Stimulated activated CD8-positive, alpha-beta memory T cell treated with anti-CD3 and anti-CD28 coated beads, Interleukin-15, amount 100 ng/mL, for 4 hours (primary cell): Measurements from ENCODE around the gene ENOX1.

Source experiments
- DNase-seq, 2 donors: peaks; one replicate each; pipeline ENCODE4 v3.0.0-alpha.2; 2020; ENCODE audit warnings: low read depth in 2 of 2

The ENOX1 gene

DNA sequence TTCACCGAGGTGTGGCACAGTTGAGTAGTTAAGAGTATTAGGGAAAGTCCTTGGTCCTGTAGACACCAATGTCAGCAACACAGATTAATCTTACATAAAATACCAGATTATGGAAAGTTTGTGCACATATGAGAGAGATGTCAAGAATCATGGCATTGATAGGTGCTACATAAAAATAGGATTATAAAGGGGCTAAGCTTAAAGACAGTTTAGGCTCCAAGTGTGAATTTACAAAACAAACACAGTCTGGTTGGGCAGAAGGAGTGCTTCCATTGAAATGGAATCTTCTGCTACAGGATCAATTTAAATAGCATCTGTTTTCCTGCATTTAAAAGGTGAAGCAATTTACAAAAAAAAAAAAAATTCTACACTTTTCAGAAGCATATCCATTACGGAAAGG is 470.5 kb downstream of the ENOX1 start:
- no peak for DNase-seq

DNA sequence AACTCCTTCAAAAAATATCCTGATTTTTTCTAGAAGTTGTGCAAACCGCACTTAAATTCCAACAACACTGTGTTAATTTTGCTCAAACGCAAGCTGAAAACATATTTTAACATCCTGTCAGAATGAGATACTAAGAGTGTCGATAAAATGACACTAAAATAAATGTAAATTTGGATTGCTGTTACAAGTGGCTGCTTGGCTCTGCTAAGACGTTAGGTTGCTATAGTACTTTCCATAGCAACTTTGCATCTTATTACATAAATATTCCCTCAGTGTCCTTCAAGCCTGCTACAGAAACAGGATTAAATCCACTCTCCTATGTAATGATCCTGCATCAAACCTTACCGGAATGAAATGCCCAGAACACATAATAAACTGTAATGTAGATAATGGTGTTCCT is 471.2 kb downstream of the ENOX1 start:
- no peak for DNase-seq

DNA sequence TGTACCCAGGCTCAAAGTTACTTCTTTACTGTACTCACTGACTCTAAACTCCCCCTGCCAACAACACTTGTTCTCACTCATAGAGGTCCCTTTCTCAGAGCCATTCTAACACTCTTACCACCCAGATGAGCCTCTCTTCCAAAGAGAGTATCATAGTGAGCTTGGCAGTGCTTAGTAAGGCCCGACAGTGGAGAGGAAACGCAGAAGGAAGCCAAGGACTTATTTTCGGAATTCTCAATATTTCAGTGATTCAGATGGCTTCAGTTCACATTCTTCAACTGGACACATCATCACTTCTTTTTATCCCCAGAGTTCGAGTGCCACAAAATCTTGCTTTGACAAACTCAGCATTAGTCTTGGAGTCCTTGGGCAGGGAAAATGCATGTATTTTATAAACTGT is 477.5 kb downstream of the ENOX1 start:
- DNase-seq, result no peak

DNA sequence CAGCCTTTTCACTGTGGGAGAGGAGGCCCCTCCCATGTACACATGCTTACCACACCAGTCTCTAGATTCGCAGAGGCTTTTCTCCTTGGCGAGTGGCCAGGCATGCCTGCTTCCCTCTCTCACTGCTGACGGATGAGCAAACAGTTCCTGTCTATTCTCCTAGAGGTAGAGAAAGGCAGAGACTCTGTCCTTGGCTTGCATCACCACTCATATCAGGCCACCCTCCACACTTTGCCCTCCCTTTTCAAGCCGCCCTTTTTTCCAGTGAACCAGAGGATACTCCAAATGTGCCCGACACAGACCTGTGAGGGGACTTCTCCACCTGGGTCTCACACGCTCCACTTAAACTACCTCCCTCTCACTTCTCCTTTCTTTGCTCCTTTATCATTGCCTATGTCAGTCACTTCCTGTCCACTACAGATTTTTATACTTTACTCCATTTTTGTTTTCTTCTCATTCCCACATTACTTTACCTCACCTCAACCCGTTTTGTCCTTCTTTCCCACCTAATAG is 478.8 kb downstream of the ENOX1 start:
- DNase-seq, result no peak

DNA sequence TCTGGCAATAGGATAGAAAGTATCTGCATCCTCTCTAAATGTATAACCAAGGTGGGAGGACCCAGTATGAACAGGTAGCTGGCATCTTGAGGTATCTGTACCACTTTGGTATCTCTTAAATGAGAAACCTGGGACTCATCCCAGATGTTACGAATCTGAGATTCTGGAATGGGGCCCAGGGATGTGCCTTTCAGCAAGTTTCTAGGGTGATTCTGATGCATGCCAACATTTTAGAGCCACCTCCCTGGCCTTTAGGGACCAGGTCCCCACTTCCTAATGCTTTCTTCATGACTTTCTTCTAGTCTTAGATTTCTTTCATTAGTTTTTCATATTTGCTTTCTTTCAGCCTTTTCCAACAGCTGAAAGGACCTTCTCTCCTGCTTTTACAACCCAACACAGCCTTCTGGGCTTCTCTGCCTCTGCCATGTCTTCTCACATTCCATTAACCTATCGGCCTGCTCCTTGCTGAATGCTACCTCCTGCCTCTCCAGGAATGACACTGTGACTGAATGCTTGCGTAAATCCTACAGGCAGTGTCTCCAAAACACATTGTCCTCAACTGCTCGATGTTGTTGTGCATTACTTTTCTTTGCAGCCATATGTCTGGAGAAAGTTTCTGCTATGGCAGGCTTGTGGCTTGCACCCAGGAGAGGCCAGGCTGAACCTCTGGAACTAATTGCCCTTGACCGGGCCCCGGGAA is 479.4 kb downstream of the ENOX1 start:
- DNase-seq, result no peak

DNA sequence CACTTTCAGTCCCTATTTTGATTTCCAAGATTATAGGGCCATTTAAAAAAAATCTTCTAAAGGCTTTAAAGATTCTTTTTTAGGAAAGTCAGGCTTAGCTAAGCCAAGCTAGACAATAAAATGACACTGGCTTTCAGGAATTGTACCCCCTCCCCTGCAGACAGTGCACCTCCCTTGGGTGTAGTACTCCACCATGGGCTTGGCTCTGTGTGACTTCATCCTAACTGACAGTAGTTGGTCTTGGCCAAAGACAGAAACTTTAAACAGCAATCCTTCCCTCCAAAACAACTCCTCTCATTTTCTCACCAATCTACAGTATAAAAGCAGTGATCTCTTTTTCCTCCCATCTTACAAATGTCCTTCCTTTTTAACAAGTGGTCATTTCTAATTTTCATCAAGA is 480.4 kb downstream of the ENOX1 start:
- no peak for DNase-seq

DNA sequence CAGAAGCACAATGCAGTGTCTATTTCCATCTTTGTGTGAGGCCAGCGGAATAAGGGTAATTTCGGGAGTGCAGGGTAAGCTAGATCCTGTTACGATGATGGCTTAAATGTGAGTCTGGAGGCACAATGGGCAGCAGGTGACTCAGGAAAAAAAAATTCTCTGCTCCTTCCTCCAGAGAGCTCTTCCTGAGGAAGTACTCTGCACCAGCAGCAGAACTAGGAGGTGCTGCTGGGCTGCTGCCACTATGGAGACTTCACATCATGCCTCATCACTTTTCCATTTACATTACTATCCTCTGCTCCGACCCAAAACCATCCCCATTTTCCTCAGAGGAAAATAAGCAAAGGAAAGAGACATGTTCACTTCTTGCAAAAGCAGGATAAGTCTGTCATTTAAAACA is 481.4 kb downstream of the ENOX1 start:
- DNase-seq, result no peak

DNA sequence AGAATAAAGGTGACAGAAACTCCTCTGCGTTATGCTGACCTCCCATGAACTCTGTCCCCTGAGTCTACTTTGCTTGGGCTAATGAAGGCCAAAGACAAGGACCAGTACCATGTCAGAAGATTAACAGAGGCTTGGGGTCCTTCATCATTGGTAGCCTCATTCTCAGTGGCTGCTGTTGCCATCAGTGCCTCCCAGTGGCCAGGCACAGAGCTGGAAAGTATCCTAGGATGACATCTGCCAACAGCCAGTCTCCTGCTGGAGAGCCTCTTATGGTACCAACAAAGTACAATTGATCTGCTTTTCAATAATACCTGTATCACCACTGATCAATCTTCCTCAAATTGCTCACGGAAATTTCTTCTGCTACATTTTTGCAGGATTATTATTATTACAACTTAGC is 481.8 kb downstream of the ENOX1 start:
- no peak for DNase-seq

DNA sequence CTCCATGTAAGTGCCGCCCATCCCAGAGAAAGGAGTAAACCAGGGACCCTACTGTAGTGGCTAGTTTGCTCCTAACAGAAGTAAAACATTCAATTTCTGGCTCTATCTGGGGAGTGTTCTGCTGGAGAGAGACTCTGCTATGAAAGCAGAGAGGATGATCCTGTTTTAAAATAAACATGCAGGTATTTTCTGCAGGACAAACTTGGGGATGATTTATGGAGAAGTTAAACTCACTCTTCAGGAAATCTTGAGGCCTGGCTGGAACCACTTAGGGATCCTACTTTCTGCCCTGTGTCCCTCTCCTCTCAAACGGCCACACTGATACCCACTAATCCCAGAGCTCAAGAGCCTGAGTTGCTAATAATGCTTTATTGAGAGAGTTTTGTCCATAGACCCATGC is 482.3 kb downstream of the ENOX1 start:
- DNase-seq, result no peak

DNA sequence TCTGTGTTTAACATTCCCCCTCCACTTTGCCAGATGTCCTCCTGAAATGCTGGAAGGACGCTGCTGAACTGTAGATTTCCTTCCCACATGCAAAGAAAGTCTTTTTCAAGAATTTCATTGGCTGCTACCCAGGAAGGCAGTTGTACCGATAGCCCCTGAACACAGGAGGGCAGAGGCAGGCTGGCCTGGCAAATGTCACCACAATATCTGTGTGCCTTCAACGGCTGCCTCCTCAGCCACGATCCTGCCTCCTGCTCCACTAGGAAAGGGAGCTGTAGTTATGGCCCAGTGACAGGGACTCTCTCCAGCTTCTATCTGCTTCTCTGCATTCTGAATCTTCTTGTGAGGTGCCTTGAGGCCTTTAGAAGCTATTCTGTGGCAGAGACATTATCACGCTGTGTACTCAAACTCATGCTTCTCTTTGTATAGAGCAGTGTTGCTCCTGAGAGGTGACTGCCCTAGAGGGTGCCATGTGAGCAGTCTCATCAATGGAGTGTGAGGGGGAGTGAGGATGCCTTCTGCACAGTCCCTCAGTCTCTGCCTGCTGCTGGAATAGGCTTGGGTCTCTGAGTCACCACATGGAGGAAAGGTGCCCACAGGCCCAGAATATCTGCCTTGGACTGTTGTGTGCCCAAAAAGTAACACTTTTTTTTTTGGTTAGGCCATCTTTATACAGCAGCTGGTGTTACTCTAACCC is 483.6 kb downstream of the ENOX1 start:
- DNase-seq, result no peak

DNA sequence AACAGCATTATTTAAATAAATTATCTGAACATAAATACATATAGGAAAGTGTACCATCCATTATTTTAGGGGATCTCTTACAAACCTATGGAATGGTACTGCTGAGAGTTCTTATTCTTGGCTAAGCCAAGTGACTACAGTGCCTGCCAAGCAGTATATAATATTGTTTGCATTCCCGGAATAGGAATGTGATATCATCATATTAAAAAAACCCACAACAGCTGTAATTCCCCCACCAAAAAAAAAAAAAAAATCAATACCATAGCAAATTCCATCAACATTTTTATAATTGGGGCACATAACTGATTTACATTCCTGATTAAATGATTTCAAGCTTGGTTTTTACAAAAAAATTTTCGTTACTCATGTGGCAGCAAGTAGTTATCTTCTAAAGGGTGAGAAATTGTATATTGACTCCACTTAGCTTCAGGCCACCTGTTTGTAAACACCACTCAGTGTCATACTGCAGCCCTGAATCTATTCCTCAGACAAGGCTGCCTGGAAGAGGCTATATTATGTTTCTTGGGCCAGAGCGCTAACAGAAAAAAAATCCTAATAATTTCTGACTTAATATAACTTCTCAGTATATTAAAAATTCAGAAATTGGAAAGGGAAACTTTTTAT is 485.3 kb downstream of the ENOX1 start:
- DNase-seq, result no peak

DNA sequence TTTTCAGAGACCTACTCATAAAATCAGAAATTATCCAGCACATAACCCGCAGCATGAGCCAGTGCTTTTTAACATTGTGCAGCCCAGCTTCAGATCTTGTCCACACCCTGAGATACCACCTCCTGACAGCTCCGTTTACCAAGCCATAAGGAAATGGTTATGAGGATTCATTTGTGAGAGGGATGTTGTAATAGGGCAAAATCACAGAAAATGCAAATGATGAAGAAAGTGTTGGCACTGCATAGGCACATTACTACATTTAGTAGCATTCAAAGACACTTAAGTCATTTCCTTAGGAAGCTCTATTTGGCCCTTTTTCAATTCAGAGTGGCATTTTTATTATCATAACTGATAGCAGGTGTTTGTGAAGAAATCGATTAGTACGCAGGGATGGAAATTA is 485.9 kb downstream of the ENOX1 start:
- DNase-seq, result no peak

DNA sequence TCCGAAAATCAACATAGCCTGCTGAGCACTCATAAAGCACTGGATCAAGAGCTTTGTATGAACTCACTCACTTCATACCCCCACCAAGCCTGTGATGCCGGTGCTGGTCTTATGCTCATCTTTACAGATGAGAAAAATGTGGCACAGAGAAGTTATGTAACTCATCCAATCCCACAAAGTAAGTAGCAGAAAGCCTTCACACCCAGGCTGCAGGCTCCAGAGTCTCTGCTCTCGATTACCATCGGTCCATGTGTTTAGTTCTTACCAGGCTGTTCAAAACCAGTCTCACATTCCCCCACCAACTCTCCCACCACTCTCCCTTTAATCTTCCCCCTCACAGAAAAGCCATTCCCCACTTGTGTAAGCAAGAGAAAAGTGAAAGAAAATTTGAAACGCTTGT is 487.4 kb downstream of the ENOX1 start:
- no peak for DNase-seq

DNA sequence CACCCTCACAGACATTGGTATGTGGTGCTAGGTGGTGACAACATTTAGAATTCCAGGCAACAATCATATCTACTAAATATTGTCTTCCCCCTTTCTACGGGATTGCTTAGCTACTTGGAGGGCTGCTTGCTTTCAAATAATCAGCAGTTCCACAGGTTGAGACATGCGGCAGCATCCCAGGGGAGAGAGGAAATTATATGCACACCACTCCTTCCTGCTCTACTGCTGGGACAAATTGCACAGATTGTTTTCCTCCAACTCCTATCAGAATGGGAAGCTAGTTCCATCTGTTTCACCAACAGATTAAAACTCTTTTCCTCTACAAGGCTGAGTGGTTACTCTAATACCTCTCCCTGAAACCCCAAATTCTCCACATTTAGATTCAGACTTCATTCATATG is 488.0 kb downstream of the ENOX1 start:
- DNase-seq, result no peak

DNA sequence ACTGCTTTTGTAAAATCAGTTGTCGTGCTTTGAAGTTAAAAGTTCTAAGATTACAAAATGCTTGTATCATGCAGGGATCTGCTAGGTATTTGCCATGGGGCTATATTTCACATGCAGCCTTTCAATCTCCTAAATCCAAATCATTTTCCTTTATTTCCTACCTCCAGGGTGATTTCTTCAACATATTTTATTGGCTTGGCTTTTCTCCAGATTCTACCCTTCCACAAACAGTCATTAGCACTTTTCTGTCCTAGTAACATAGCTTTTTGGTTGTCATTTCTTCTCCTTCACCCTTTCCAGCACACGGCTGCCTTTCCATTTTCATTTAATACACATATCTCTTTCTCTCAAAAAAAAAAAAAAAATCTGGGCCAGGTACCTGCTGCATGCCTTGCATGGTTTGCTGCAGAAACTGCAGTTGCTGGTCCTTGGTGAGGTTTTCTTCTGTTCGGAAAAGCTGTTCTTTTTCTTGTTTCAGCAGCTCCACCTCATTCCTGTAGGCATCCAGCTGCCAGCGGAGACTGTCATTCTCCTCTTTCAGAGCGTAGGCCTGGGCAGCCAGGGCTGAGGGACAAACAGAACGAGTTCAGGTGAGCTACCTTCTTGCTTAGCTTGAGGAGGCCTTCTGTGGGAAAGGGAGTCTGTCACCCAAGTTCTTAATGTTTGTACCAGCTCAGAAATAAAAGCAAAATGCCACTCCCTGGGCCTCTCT is 488.6 kb downstream of the ENOX1 start:
- DNase-seq, result no peak

DNA sequence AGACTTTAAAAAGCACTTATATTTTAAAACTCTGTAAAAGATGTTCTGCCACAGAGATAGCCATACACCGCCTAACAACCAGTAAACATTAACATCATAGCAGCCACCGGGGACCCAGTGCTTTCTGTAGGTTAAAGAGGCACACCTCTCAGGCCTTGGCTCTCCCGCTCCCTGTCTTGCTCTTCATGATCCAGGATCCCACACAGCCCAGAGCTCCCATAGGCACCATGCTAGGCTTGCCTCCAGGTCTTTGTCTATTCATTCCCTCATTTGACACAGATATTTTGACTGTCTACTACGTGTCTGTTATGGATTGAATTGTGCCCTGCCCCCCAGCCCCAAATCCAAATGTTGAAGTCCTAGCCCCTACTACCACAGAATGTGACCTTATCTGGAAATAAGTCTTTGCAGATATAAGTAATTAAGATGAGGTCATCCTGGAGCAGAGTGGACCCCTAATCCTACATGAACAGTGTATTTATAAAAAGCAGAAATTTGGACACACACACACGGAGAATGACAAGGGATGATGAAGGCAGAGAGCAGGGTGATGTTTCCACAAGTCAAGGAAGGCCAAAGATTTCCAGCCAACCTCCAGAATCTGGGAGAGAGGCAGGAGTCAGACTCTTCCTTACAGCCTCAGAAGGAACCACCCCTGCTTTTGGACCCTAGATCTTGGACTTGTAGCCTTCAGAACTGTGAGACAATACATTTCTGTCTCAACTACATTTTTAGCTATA is 490.8 kb downstream of the ENOX1 start:
- DNase-seq, result no peak

DNA sequence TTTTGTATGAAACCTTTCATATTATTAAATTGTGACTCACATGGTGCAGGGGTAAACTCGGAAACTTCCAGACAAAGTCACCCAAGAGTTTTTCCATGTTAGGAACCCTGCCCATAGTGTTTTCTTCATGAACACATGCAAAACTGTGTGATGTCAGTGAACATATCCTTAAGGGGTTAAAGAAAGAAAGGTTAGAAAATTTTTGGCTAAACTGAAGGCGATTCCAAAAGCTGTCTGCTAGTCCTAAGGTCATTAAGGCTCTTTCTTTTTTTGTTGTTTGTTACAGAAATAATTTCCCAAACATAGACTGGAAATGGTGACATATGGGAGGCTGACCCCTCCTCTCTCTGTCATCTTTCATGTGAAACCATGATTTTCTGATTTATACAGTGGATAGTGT is 491.5 kb downstream of the ENOX1 start:
- DNase-seq, result no peak

DNA sequence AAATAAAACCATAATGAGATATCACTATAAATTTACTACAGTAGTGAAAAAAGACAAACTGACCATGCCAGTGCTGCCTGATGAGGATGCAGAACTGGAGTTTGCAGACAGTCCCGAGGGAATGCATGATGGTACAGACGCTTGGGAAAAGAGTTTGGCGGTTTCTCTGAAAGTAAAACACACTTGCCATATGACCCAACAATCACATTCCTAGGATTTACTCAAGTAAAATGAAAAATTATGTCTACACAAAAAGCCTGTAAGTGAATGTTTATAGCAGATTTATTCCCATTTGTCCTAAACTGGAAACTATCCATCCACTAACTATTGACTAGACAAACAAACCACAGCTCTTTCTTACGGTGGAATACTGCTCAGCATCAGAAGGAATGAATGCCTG is 492.4 kb downstream of the ENOX1 start:
- no peak for DNase-seq

DNA sequence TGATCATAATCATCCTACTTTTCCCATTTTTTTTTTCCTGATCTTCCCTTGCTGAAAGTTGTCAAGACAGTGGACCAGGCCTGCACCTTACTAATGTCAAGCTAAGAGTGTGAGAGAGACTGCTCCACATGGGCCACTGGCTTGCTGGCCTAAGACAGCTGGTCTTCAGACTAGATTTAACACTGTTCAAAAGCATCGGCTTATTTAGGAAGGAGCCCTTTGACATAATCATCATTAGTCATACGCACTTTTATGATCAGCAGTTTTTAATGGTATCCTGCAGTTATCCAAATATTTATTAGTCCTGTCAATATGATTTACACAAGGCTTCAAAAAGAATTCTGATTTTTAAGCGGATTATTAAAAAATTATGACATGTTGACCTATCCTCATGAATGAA is 492.8 kb downstream of the ENOX1 start:
- no peak for DNase-seq

DNA sequence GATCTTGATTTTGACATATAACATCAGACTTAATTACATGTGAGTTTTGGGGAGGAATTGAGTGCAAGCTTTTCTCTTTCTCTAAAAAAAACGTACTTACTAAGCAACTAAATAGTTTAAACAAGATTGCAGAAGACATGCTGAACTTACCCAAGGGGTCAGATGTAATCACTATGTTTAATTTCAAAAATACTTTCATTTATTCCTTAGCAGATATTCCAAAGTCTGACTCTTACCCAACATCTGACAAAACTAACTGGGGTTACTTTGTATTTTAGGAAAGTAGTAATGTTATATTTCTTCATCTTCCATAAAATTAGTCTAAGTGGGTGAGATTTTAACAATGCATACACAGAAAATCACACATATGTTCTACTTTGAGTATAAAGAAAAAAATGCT is 493.2 kb downstream of the ENOX1 start:
- DNase-seq, result no peak

DNA sequence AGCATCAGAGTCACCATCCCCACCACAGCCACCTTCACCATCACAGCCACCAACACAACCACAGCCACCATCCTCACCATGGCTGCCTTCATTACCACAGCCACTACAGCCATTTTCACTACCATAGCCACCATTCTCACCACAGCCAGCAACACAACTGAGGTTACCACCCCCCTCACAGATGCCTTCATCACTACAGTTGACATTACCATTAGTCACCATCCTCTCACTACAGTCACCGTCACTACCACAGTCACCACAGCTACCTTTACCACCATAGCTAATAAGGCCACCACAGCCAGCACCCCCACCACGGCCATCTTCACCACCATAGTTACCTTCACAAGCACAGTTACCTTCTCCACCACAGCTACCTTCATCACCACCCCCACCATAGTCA is 493.8 kb downstream of the ENOX1 start:
- DNase-seq, result no peak
